Measurements from ENCODE around the gene COTL1. TPM values are rescaled to one million over a fixed set of nuclear protein-coding genes. Genes with fewer than 3 reads are reported as not detected.

COTL1 gene
- total and polyA plus RNA-seq, 2 donors from 2014 or later, result 122 to 136 TPM

DNA sequence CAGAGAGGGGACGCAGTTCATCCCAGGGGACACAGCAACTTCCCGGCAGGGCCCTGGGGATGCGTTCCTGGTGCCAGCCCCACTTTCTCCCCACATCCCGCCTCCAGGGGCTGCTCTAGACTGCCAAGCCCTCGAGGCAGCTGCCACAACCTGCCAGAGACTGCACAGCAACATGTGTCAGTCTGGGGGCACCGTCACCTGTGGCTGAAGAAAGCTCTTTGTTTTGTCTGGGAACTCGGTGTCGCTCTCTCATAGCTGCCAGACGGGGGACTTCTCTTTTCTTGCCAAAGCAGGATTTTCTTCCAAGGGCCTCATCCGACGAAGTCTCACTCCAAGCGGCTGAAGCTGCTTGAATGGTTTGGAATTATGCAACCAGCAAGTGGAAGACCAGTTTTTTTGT is 43.7 kb downstream of the COTL1 start:
- intact Hi-C loops (cut with DNase I), result no loop called here
- no peak overlapping the region for H3K27ac ChIP-seq (ENCODE audit: low read depth in 2 of 2, low read length in 2 of 2)

DNA sequence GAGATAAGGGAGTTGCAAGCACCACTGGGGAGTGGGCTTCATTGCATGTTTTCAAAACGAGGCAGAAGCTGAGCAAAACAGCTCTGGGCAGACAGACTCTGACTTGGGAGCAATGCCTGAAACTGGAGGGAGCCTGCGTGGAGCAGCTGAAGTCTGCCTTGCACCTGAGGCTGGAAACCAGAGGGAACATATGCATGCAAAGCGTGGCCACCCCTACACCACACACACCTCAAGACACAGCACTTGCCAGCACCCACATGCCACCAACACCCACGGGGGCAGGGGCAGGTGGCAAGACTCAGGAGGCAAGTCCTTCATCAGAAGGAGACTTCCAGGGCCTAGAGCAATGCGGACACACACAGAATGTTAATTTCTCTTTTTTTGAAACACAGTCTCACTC is 45.8 kb downstream of the COTL1 start:
- DNase-seq (no peak), FAIRE-seq (no peak)
- H3K27ac ChIP-seq (ENCODE audit: low read depth in 2 of 2, low read length in 2 of 2), result no peak overlapping the region
- no peak overlapping the region for H3K4me3 ChIP-seq (ENCODE audit: low read length in 3 of 3)
- no peak overlapping the region for H3K9ac ChIP-seq (ENCODE audit: low read length in 3 of 3)
- intact Hi-C loops (cut with DNase I), result no loop called here
- no peaks in the 10 kb centered on the region for H3K27me3 ChIP-seq (ENCODE audit: control insufficient read depth, insufficient read depth, low read length)
- no peaks in the 10 kb centered on the region for H3K4me1 ChIP-seq (ENCODE audit: control insufficient read depth in 2 of 3, insufficient read depth in 2 of 3, low read depth in 1 of 3, low read length in 3 of 3)
- no peak for TF ChIP-seq CTCF (IDR thresholded peaks at IDR 0.05; ENCODE audit: borderline replicate concordance, extremely low read depth, insufficient read depth)
- H3K36me3 ChIP-seq (ENCODE audit: control insufficient read depth in 2 of 3, insufficient read depth in 3 of 3, low read length in 3 of 3), result peaks cover 0 to 7% (median 0%) of the 10 kb centered on the region in 3 donors
- H3K9me3 ChIP-seq (ENCODE audit: control insufficient read depth in 2 of 3, insufficient read depth in 1 of 3, low read length in 3 of 3), result no peaks in the 10 kb centered on the region

More for the DNA sequence above, 43.7 kb downstream of the COTL1 start:
- Histone ChIP-seq H3K4me3 (ENCODE audit: low read length in 3 of 3) (no peak overlapping the region), H3K9ac (ENCODE audit: low read length in 3 of 3) (no peak overlapping the region), H3K4me1 (ENCODE audit: control insufficient read depth in 2 of 3, insufficient read depth in 2 of 3, low read depth in 1 of 3, low read length in 3 of 3) (peaks cover 0 to 5% (median 0%) of the 10 kb centered on the region in 3 donors), H3K36me3 (ENCODE audit: control insufficient read depth in 2 of 3, insufficient read depth in 3 of 3, low read length in 3 of 3) (peaks cover 2 to 7% (median 5%) of the 10 kb centered on the region in 3 donors), H3K27me3 (ENCODE audit: control insufficient read depth, insufficient read depth, low read length) (no peaks in the 10 kb centered on the region), H3K9me3 (ENCODE audit: control insufficient read depth in 2 of 3, insufficient read depth in 1 of 3, low read length in 3 of 3) (peaks cover 0 to 2% (median 0%) of the 10 kb centered on the region in 3 donors)
- no peak for TF ChIP-seq CTCF (IDR thresholded peaks at IDR 0.05; ENCODE audit: borderline replicate concordance, extremely low read depth, insufficient read depth)
- no peak for FAIRE-seq
- DNase-seq, result no peak

DNA sequence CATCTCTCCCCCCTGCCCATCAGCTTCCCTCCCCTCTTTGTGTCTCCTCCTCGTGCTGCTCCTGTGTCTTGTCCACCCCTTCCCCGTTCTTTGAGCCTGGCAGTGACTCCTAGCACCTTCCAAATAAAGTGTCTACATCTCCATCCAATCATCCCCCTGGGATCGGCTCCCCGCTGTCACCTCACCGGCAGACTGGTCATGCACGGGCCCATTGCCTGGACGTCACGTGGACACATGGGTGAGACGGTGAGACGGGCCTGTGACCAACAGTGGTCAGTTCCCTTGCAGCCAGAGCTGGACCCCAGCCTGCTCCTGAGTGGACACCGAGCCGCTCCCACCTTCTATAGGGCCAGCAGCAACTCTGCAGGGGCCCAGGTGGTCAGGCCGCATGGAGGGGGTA is 46.4 kb downstream of the COTL1 start:
- peaks cover 0 to 7% (median 0%) of the 10 kb centered on the region in 3 donors for H3K36me3 ChIP-seq (ENCODE audit: control insufficient read depth in 2 of 3, insufficient read depth in 3 of 3, low read length in 3 of 3)
- DNase-seq (no peak), FAIRE-seq (no peak)
- no peak for TF ChIP-seq CTCF (IDR thresholded peaks at IDR 0.05; ENCODE audit: borderline replicate concordance, extremely low read depth, insufficient read depth)
- no peak overlapping the region for H3K4me3 ChIP-seq (ENCODE audit: low read length in 3 of 3)
- no peaks in the 10 kb centered on the region for H3K9me3 ChIP-seq (ENCODE audit: control insufficient read depth in 2 of 3, insufficient read depth in 1 of 3, low read length in 3 of 3)
- H3K9ac ChIP-seq (ENCODE audit: low read length in 3 of 3), result no peak overlapping the region
- H3K27ac ChIP-seq (ENCODE audit: low read depth in 2 of 2, low read length in 2 of 2), result no peak overlapping the region
- intact Hi-C loops (cut with DNase I), result no loop called here
- no peaks in the 10 kb centered on the region for H3K4me1 ChIP-seq (ENCODE audit: control insufficient read depth in 2 of 3, insufficient read depth in 2 of 3, low read depth in 1 of 3, low read length in 3 of 3)
- H3K27me3 ChIP-seq (ENCODE audit: control insufficient read depth, insufficient read depth, low read length), result no peaks in the 10 kb centered on the region

Data from kidney (tissue), 14 donors.